Sigmoid colon (tissue), 7 donors: Measurements from ENCODE around the gene C11orf42. TPM values are rescaled to one million over a fixed set of nuclear protein-coding genes. Genes with fewer than 3 reads are reported as not detected.

ENCODE experiments used
- DNase-seq: peaks from one replicate; pipeline ENCODE4 v3.0.0-alpha.2; 2019
- H3K27ac ChIP-seq, 4 donors: fragments of 200-600 bp; sonication (generic); one replicate each; pipeline ENCODE4 v1.5.1; 2016 to 2019; ENCODE audit warnings: mild to moderate bottlenecking in 1 of 4
- H3K27me3 ChIP-seq, 3 donors: fragments of 200-600 bp; sonication (generic); one replicate each; pipeline ENCODE4 v1.5.1; 2019; ENCODE audit warnings: mild to moderate bottlenecking in 1 of 3
- H3K36me3 ChIP-seq, 4 donors: fragments of 200-600 bp; sonication (generic); one replicate each; pipeline ENCODE4 v1.5.1; 2016 to 2019
- H3K4me1 ChIP-seq, 4 donors: fragments of 200-600 bp; sonication (generic); one replicate each; pipeline ENCODE4 v1.5.1; 2017 to 2019
- H3K4me3 ChIP-seq, 4 donors: fragments of 200-600 bp; sonication (generic); one replicate each; pipeline ENCODE4 v1.5.1; 2017 to 2019; ENCODE audit warnings: mild to moderate bottlenecking in 2 of 4, moderate library complexity in 1 of 4
- H3K9me3 ChIP-seq, 4 donors: fragments of 200-600 bp in 3 of 4; sonication (generic) in 3 of 4; one replicate each; pipeline versions ENCODE4 v1.5.1 to v1.6.1; 2013 to 2019
- EP300 ChIP-seq, 4 donors: sonication (generic); formaldehyde crosslinking; IDR thresholded peaks; one replicate each; pipeline ENCODE4 v1.6.1; 2017; ENCODE audit warnings: antibody characterized with exemption in 4 of 4
- POLR2A ChIP-seq, 2 donors: fragments of 450-650 bp; IDR thresholded peaks; one replicate each; pipeline ENCODE4 v1.6.1; 2016; ENCODE audit warnings: antibody characterized with exemption in 2 of 2, mild to moderate bottlenecking in 2 of 2, moderate library complexity in 2 of 2
- POLR2AphosphoS5 ChIP-seq, 4 donors: sonication (generic); formaldehyde crosslinking; IDR thresholded peaks; one replicate each; pipeline ENCODE4 v1.6.1; 2017; ENCODE audit warnings: antibody characterized with exemption in 4 of 4
- WGBS, 2 donors: extraction: QIAGEN DNeasy Blood & Tissue Kit; methylation state at CpG; one replicate each; pipeline ENCODE4 v1.1.7; 2013; 5-methylcytosine and 5-hydroxymethylcytosine counted together
- intact Hi-C: fragments of 100-400 bp; cut with DNase I; formaldehyde crosslinking; loops from one replicate; pipeline ENCODE4 v1.15.1; 2023
- polyA plus RNA-seq, 3 donors: library from polyadenylated mRNA; stranded (reverse); fragments of 200-250 nt; gene quantifications; one replicate each; pipeline ENCODE4 v1.2.3, GENCODE V29; 2013
- total RNA-seq, 4 donors: library from RNA; depleted of rRNA; stranded (reverse); fragments of >200 nt; gene quantifications; one replicate each; pipeline ENCODE4 v1.1.0, GENCODE V29; 2016
- TF ChIP-seq, protein P1 (sequence below), 4 experiments: fragments of 450-650 bp in 3 of 4; fragments of 200-600 bp in 1 of 4; IDR thresholded peaks; one replicate each; pipeline ENCODE4 v1.5.1; 2016 to 2019; ENCODE audit warnings: antibody characterized with exemption in 4 of 4, mild to moderate bottlenecking in 3 of 4, moderate library complexity in 2 of 4
- donor health status: healthy with polysubstance abuse.
- donor health status: Bipolar disorder and iron deficiency.
- donor health status: healthy.

Gene C11orf42
- total and polyA plus RNA-seq, 7 donors: not detected

DNA sequence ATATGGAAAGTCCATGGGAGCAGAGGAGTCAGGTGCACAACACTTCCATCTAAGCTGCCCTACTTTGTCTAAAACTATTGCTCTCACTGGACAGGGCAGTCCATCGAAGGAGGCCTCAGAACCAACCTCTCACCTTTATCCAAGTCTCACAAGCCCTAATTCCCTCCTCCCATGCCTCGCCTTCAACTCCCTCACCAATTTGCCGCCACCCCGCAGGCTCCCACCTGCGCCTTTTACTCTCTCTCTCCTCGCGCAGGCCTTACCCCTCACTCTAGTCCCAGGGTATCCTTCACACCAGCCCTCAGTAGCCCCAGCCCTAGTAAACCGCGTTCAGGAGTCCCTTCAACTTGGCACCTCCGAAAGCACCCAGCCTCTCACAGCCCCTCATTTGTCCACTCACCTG lies 28.6 kb downstream of the C11orf42 start:
- no peak for DNase-seq
- WGBS, 2 donors: 1 to 3% methylated on average over 10 of the region's 10 CpGs
- intact Hi-C loops: loop anchor here (2.0 to 10.0 kb wide), 4 partner anchors 17 to 451 kb away; partner anchors contain the start of genes MRPL17 and TRIM3
- no peaks in the 10 kb centered on the region for H3K36me3 ChIP-seq
- peak overlapping the region; percentile 48 to 90 (median 70) for H3K4me3 ChIP-seq
- H3K9me3 ChIP-seq: no peaks in the 10 kb centered on the region
- TF ChIP-seq EP300 (IDR thresholded peaks at IDR 0.05): no peak
- no peak for TF ChIP-seq POLR2A (IDR thresholded peaks at IDR 0.05)
- TF ChIP-seq POLR2AphosphoS5 (IDR thresholded peaks at IDR 0.05): no peak
- TF ChIP-seq, protein P1, sequence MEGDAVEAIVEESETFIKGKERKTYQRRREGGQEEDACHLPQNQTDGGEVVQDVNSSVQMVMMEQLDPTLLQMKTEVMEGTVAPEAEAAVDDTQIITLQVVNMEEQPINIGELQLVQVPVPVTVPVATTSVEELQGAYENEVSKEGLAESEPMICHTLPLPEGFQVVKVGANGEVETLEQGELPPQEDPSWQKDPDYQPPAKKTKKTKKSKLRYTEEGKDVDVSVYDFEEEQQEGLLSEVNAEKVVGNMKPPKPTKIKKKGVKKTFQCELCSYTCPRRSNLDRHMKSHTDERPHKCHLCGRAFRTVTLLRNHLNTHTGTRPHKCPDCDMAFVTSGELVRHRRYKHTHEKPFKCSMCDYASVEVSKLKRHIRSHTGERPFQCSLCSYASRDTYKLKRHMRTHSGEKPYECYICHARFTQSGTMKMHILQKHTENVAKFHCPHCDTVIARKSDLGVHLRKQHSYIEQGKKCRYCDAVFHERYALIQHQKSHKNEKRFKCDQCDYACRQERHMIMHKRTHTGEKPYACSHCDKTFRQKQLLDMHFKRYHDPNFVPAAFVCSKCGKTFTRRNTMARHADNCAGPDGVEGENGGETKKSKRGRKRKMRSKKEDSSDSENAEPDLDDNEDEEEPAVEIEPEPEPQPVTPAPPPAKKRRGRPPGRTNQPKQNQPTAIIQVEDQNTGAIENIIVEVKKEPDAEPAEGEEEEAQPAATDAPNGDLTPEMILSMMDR (IDR thresholded peaks at IDR 0.05): no peak
- H3K27me3 ChIP-seq: no peaks in the 10 kb centered on the region
- H3K4me1 ChIP-seq: peaks cover 0 to 27% (median 15%) of the 10 kb centered on the region in 4 donors
- peak overlapping the region; percentile 82 to 89 (median 87) for H3K27ac ChIP-seq

DNA sequence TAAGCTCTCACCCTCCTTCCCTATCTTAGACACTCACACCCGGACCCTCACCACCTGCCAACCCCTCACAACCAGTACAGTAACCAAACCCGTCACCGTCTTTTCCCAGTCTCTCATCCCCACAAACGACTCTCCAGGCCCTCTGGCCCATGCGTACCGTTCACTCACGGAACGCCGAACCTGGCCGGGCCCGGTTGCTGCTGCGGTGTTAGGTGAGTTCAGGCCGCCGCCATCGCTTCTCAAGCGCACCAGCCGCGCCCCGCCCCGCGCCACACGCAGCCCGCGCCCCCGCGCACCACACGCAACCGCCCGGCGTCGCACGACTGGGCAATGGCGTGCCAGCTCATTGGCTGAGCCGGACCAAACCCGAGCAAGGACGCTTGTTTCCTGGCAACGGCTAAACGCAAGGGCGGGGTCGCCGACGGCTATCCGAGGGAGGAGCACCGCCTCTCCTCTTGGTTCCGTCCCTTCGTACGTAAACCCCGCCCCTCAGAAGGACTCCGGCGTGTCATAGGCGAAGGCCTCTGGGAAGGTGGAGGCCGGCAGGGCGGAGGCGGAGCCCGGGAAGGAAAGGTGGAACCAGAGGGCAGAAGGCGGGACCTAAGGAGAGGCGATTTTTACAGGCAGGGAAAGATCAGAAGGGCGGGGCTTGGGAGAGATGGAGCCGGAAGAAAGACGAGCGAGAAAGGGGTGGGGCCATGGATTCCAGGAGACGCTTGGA lies 29.2 kb downstream of the C11orf42 start, which contains the start of gene FHIP1B:
Gene FHIP1B (minus strand): TSS at position 250 of the 721 bp plus-strand sequence. CDS start 10,120 bp downstream, outside the sequence.
- Histone ChIP-seq H3K27ac (peak within 1 kb of the TSS; percentile 85 to 91 (median 87)), H3K27me3 (no peaks in the 10 kb centered on the region), H3K4me1 (peaks cover 0 to 27% (median 15%) of the 10 kb centered on the region in 4 donors), H3K4me3 (peak within 1 kb of the TSS; percentile 48 to 90 (median 70)), H3K36me3 (no peaks in the 10 kb centered on the region), H3K9me3 (no peaks in the 10 kb centered on the region)
- DNase-seq: peak; percentile 100
- TF ChIP-seq, protein P1 (IDR thresholded peaks at IDR 0.05): no peak
- TF ChIP-seq POLR2AphosphoS5 (IDR thresholded peaks at IDR 0.05) (peak; percentile 55 to 83 (median 68)), POLR2A (IDR thresholded peaks at IDR 0.05) (peak; percentile 16 to 47)
- 0 to 1% methylated on average over 62 of the region's 62 CpGs for WGBS, 2 donors
- intact Hi-C loops: loop anchor here (2.0 to 10.0 kb wide), 4 partner anchors 16 to 450 kb away; partner anchors contain the start of genes MRPL17 and TRIM3

DNA sequence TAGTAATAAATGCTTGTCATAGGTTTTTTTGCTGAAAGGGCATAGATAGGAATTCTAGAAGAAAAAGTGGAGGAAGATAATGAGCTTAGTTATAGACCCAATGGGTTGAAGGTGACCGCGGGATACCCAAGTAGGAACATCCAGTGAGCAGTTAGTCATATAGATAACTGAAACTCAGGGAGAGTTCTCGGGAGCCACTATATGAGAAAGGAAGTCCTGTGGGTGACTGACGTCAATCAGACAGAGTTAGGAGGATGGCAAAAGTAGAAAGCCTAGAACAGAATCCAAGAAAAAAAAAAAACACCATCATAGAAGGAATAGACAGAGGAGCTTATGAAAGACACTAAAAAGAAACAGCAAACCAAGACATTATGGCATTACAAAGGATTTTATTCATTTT lies 31.9 kb downstream of the C11orf42 start:
- Histone ChIP-seq H3K27ac (no peak overlapping the region), H3K4me1 (peaks cover 0 to 26% (median 15%) of the 10 kb centered on the region in 4 donors), H3K27me3 (no peaks in the 10 kb centered on the region), H3K4me3 (no peak overlapping the region), H3K36me3 (no peaks in the 10 kb centered on the region), H3K9me3 (no peaks in the 10 kb centered on the region)
- intact Hi-C loops: loop anchor here (10.0 kb wide), 1 partner anchor 448 kb away; the partner anchor contains the start of gene MRPL17
- TF ChIP-seq POLR2A (IDR thresholded peaks at IDR 0.05) (no peak), EP300 (IDR thresholded peaks at IDR 0.05) (no peak), POLR2AphosphoS5 (IDR thresholded peaks at IDR 0.05) (no peak)
- TF ChIP-seq, protein P1 (IDR thresholded peaks at IDR 0.05): no peak
- DNase-seq: no peak
- 77 to 89% methylated on average over 4 of the region's 4 CpGs for WGBS, 2 donors

DNA sequence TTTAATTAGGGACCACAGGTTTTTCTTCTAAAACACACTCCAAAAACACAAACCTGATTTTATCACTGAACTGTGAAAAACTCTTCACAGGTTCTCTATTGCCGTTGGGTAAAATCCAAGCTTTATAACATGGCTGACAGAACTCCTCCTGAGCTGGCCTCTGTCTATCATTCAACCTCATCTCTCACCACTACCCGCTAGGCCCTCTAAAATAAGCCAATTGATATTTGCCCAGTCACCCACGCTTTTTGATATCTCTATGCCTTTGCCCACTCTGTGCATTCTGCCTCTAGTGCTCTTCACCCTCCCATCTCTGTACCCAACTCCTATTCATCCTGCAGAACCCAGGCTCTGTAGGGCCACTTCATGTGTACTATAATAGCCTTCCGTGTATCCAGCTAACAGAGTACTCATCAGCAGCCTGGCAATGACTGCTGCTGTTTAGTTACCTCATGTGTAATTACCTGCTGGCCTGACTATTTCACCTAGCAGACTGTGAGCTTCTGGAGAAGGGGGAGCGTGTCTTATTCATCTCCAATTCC lies 32.5 kb downstream of the C11orf42 start:
- H3K4me3 ChIP-seq: no peak overlapping the region
- WGBS, 2 donors: 89 to 92% methylated on average over 5 of the region's 5 CpGs
- intact Hi-C loops: loop anchor here (10.0 kb wide), 1 partner anchor 447 kb away; the partner anchor contains the start of gene MRPL17

More for the DNA sequence above, 32.5 kb downstream of the C11orf42 start:
- DNase-seq: no peak
- no peaks in the 10 kb centered on the region for H3K36me3 ChIP-seq
- TF ChIP-seq, protein P1 (IDR thresholded peaks at IDR 0.05): no peak
- TF ChIP-seq POLR2A (IDR thresholded peaks at IDR 0.05) (no peak), EP300 (IDR thresholded peaks at IDR 0.05) (no peak), POLR2AphosphoS5 (IDR thresholded peaks at IDR 0.05) (no peak)
- no peaks in the 10 kb centered on the region for H3K9me3 ChIP-seq
- no peaks in the 10 kb centered on the region for H3K27me3 ChIP-seq
- no peak overlapping the region for H3K27ac ChIP-seq
- peaks cover 0 to 20% (median 14%) of the 10 kb centered on the region in 4 donors for H3K4me1 ChIP-seq
